Daoy (cell line): Measurements from ENCODE around the gene FMN1. TPM values are rescaled to one million over a fixed set of nuclear protein-coding genes. Genes with fewer than 3 reads are reported as not detected.
"Not testable (repeated sequence)": the region's sequence is repeated elsewhere in the genome, so short reads cannot be mapped to it uniquely, and the experiment has no call there.

ENCODE experiments used
- DNase-seq: peaks from one replicate; pipeline ENCODE4 v3.0.0-alpha.2; 2015; ENCODE audit warnings: low read depth
- total RNA-seq: library from RNA; depleted of rRNA; stranded (reverse); fragments of >200 nt; shearing (Covaris generic); gene quantifications from 2 replicates; pipeline ENCODE4 v1.2.3, GENCODE V29; 2014

FMN1 gene
- total RNA-seq, 1 experiment from 2014 or later: 4.9 TPM

GRCh38 chr15:32857732-32858131 is 336.8 kb downstream of the FMN1 start:
- no peak for DNase-seq

GRCh38 chr15:32856753-32857152 is 337.8 kb downstream of the FMN1 start:
- peak; percentile 48 for DNase-seq

- peak; percentile 94 for DNase-seq
Measured at GRCh38 chr15:32855942-32856341, 338.6 kb downstream of the FMN1 start.

GRCh38 chr15:32853592-32853991 is 340.9 kb downstream of the FMN1 start:
- peak; percentile 20 for DNase-seq

- DNase-seq: no peak
Measured at GRCh38 chr15:32852771-32853170, 341.7 kb downstream of the FMN1 start.

DNA sequence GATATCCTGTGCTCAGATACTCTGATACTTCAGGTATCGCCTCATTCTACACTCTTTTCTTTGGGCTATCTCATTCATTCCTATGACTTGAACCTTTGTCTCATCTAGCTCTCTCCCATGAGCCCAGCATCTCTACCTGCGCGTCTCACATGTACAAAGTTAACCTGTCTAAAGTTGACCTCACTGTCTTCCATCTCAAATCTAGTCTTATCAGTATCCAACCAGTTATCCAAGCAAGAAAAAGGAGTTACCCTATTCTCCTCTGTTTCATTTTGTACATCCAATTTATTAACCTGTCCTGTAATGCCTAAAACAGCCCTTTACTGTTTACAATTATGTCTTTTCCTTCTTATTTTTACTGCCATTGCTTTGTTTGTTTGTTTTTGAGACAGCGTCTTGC is 342.5 kb downstream of the FMN1 start:
- DNase-seq: no peak

- no peak for DNase-seq
Measured at GRCh38 chr15:32851572-32851971, 342.9 kb downstream of the FMN1 start.

DNA sequence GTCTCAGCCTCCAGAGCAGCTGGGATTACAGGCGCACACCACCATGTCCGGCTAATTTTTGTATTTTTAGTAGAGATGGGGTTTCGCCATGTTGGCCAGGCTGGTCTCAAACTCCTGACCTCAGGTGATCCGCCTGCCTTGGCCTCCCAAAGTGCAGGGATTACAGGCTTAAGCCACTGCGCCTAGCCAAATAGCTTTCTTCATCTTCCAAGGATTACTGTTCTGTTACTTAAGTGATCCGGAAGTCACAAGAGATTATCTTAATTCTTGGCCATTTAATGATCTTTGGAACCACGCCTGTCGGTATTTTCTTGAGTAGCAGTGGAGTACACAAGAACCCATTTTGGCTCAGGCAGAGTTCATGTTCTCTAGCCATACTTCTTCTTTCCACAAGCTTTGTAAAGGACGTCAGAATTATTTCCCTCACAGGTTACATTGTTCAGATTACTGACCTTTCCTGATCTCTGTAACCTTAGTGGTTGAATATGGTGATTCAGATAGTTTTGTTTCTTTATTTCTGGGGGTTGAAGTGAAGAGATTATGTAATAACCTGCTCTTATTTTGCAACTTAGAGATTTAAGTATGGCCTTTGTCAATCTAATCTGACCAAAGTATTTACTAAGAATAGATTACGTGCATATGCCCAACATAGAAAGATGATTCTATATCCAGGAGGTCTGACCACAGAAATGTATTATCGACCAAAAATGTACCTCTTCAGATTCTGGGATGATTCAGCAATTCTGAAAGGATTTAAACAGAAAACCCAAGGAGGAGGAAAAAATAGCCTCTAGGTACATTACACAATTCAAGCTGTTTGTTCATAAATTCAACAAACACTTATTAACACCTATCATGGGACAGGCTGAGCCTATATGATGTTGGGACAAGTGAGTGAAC is 344.5 kb downstream of the FMN1 start:
- DNase-seq: peak; percentile 59

GRCh38 chr15:32846671-32847070 is 347.8 kb downstream of the FMN1 start:
- not testable (repeated sequence) for DNase-seq

GRCh38 chr15:32844118-32844711 is 350.3 kb downstream of the FMN1 start:
- DNase-seq: peak; percentile 22

DNA sequence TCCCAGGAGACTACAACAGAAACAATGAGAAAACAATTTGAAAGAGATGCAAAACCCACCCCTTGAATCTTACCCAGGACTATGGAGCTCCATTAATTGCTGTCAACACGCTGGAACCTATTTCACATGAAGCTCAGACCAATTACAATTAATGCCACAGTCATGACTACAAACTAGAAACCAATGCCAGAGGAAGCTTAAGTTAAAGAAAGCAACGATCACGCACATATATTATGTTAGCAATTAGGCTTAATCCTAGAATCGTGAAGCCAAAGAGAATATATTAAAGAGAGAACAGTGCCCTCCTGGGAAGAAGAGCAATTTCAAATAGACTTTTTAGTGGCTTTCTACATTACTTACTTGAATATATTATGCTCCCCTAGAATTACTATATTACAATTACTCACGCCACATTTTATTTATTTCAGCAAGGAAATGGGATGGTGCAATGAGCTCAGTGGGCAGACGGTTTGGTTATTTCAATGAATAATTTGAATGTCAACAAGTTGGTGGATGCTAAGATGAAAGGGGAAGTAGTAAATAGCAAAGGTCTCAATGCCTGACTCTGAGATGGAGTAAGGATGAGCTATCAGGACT is 351.2 kb downstream of the FMN1 start:
- DNase-seq: no peak

DNA sequence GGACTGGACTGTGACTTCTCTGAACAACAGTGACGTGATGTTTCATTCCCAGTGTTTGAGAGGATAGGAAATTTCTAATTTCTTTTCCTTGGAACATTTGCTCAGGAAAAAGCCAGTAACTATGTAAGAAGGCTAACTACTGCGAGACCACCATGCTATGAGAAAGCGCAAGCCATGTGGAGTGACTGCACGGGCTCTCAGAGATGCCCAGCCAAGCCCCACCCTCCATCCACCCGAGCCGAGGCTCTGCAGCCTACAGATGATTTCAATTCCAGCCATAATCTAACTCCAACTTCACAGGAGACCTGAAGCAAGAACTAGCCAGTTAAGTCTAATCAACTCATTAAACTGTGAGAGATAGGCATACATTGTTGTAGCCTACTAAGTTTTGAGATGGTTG is 352.4 kb downstream of the FMN1 start:
- DNase-seq: no peak

GRCh38 chr15:32840507-32841245 is 353.8 kb downstream of the FMN1 start:
- DNase-seq: peak; percentile 35

DNA sequence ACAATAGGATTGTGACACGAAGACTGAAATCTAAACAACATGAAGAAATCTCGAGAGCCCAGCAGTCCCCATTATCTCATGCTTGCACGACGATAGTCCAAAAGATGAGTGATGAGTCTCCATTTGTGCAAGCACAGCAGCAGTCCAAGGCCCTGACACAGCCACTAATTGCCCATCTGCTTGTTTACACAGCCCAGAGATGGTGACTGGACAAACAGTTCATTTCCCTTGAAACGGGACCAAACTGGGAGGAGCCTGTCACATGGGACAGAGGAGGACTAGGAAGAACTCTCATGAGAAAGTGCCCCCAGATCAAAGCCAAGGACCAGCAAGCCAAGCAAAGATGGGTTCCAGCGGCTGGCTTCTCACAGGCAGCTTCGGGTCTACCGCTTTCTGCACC is 355.7 kb downstream of the FMN1 start:
- peak; percentile 96 for DNase-seq

DNA sequence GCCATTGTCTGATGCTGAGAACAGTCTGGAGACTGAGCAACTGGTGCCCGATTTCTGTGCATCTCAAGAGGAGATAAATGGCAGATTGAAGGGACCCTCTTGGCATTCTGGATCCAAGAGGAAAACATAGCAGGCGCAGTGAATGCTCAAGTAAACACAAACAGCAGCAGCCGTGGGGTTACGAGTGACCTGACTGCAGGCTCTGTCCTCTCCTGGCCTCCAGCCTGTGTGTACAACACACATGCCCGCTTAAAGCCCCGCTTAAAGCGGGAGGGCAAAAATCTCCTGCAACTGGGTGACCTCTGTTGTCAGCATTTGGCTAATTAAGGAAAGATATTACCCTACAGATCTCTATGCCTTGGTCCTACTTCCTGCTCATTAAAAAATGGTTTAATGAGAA is 356.2 kb downstream of the FMN1 start:
- no peak for DNase-seq

DNA sequence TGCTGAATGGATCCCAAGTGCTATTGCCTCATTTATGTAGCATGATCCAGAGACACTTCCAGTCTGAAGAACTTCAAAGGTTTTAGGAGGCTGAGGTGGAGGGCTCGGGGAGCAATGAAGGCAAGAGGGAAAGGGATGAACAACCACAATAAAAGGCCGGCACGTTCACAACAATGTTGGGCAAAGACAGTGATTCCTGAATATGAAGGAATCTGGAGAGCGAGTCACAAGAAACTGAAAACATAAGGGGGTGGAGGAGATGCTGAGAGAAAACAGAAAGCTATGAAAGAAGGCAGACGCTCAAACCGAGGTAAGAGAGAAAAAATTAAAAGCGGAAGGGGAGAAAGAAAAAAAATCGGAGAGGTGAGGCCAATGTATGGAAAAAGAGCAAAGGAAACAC is 356.6 kb downstream of the FMN1 start:
- DNase-seq: no peak

DNA sequence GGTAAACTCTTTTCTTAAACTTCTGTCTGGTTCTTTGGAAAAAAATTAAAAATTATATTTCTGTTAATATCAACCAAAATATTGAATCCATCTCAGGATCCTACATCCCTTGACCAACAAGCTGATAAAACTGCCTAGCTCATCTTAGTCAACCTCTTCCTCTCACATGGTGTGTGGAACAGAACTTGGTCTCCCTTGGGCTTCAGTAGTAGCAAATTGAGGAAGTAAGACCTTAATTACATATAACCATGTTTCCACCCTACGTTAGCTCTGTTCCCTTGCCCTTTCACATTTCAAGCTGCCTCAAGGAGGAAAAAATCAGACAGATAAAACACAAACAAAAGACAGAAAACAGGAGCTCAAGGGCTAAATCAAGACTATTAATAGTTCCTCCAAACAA is 360.4 kb downstream of the FMN1 start:
- no peak for DNase-seq

- DNase-seq: no peak
Measured at GRCh38 chr15:32833379-32833821, 361.1 kb downstream of the FMN1 start.

DNA sequence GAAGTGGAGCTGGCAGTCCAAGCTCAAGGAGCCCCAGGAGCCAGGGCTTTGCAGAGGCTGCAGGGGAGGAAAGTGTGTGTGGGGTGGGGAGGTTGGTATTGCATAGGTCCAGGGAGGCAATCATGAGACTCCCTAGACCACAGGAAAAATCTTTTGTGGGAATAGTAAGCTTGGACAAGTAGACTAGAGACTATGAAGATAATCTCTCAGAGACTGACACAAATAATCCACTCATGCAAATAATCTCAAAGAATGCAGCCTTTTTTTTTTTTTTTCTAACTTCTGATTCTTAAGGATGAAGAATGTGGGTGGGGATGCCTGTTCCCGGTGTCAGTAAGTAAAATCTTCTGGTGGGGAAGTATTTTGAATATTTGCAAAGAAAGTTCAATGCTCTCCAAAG is 363.0 kb downstream of the FMN1 start:
- no peak for DNase-seq

DNA sequence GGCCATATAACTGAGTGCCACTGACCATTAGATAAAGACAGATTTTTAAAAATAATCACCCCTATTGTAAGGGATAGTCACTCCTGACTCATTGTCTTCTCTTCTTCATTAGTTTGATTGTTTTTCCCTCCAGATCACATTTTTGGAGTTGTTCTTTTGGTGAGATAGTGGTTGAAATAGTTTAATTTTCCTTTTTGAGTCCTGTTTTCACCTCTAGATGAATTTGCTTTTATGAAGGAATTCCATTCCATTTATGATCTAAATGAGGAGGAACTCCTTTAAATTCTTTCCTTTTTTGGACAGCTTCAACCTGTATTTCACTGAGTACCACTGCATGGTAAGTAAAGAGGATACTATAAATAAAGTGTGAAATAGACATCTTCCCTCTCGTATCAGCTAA is 364.3 kb downstream of the FMN1 start:
- DNase-seq: no peak

- DNase-seq: no peak
Measured at GRCh38 chr15:32829436-32829835, 365.1 kb downstream of the FMN1 start.

DNA sequence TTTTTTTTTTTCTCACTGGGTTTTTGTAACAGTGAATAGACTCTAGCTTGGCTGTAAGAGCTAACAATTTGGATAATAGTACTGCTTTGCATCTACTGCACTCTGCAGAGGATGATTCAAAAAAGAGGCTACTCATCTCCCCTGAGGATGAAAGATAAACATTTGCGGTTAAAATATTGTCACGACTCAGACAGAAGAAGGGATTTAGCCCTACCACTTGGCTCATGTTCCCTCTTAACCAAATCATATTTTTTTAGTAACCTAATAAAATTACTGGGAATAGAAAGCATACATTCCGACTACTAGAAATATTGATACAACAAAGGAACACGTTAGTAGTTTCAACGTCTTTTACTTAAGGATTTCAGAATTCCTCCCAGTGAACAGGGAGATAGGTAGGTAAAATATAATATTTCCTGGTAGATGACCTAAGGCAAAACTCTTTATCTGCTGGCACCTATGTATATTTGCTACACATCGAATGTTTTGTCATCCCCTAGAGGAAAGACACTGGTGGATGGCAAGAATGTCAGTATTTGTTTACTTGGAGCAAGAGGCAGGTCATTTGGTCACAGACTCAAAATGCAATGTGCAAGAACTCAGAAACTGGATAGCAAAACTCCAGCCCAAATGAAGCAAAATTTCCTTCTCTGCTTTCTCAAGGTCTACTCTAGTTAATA is 365.9 kb downstream of the FMN1 start:
- DNase-seq: peak; percentile 80
